HepG2 (cell line): Measurements from ENCODE around the gene IDUA. TPM values are rescaled to one million over a fixed set of nuclear protein-coding genes. Genes with fewer than 3 reads are reported as not detected.

Source experiments
- AFF4 ChIP-seq: sonication (generic); formaldehyde crosslinking; IDR thresholded peaks from 2 replicates; pipeline ENCODE4 v1.4.0; 2020; ENCODE audit warnings: missing genetic modification reagents
- BCL3 ChIP-seq: sonication (generic); formaldehyde crosslinking; IDR thresholded peaks from 2 replicates; pipeline ENCODE4 v1.5.1; 2020; ENCODE audit warnings: mild to moderate bottlenecking, missing genetic modification reagents, moderate library complexity
- EED ChIP-seq: sonication (generic); formaldehyde crosslinking; IDR thresholded peaks from 2 replicates; pipeline ENCODE4 v1.5.0; 2020; ENCODE audit warnings: mild to moderate bottlenecking, missing genetic modification reagents
- FUBP1 ChIP-seq: sonication (generic); formaldehyde crosslinking; IDR thresholded peaks from 2 replicates; pipeline ENCODE4 v1.5.1; 2020; ENCODE audit warnings: missing genetic modification reagents, mild to moderate bottlenecking, borderline replicate concordance
- GATAD2A ChIP-seq: IDR thresholded peaks from 2 replicates; pipeline ENCODE4 v1.6.1; 2016
- HHEX ChIP-seq: IDR thresholded peaks from 2 replicates; pipeline ENCODE4 v1.6.1; 2016; ENCODE audit warnings: control low read depth
- HIVEP1 ChIP-seq: sonication (generic); formaldehyde crosslinking; IDR thresholded peaks from 2 replicates; pipeline ENCODE4 v1.4.0; 2020; ENCODE audit warnings: mild to moderate bottlenecking, missing genetic modification reagents
- IRF2 ChIP-seq: IDR thresholded peaks from 2 replicates; pipeline ENCODE4 v1.6.1; 2018; ENCODE audit warnings: missing genetic modification reagents, missing compliant biosample characterization
- KDM5B ChIP-seq: sonication (generic); formaldehyde crosslinking; IDR thresholded peaks from 2 replicates; pipeline ENCODE4 v1.4.0; 2020; ENCODE audit warnings: missing genetic modification reagents, mild to moderate bottlenecking, borderline replicate concordance
- MEF2D ChIP-seq: sonication (generic); formaldehyde crosslinking; IDR thresholded peaks from 2 replicates; pipeline ENCODE4 v1.5.1; 2020; ENCODE audit warnings: mild to moderate bottlenecking, missing genetic modification reagents
- MXD1 ChIP-seq: sonication (generic); formaldehyde crosslinking; IDR thresholded peaks from 2 replicates; pipeline ENCODE4 v1.4.0; 2020; ENCODE audit warnings: mild to moderate bottlenecking, missing genetic modification reagents
- PRMT3 ChIP-seq: sonication (generic); formaldehyde crosslinking; IDR thresholded peaks from 2 replicates; pipeline ENCODE4 v1.8.1; 2022; ENCODE audit warnings: low read depth, mild to moderate bottlenecking, moderate library complexity, missing genetic modification reagents, borderline replicate concordance
- RARA ChIP-seq: IDR thresholded peaks from 2 replicates; pipeline ENCODE4 v1.6.1; 2016; ENCODE audit warnings: missing genetic modification reagents, missing compliant biosample characterization
- SNAI1 ChIP-seq: sonication (generic); formaldehyde crosslinking; IDR thresholded peaks from 2 replicates; pipeline ENCODE4 v1.5.0; 2020; ENCODE audit warnings: mild to moderate bottlenecking, missing genetic modification reagents, borderline replicate concordance
- THAP8 ChIP-seq: sonication (generic); formaldehyde crosslinking; IDR thresholded peaks from 2 replicates; pipeline ENCODE4 v1.5.1; 2020; ENCODE audit warnings: missing genetic modification reagents, mild to moderate bottlenecking, borderline replicate concordance
- U2AF1 ChIP-seq: fragments of 200-400 bp; formaldehyde crosslinking; optimal IDR thresholded peaks from 2 replicates; pipeline ENCODE3; 2017; ENCODE audit warnings: mild to moderate bottlenecking, low read depth, low read length
- ZNF781 ChIP-seq: sonication (generic); formaldehyde crosslinking; IDR thresholded peaks from 2 replicates; pipeline ENCODE4 v1.5.1; 2020; ENCODE audit warnings: borderline replicate concordance, mild to moderate bottlenecking, missing genetic modification reagents; ENCODE audit errors: not compliant biosample characterization
- polyA plus RNA-seq, 8 experiments: library from polyadenylated mRNA; depleted of rRNA in 3 of 8; stranded (reverse) in 7 of 8; unstranded in 1 of 8; fragments of >200 nt; fragmentation: Illumina TruSeq in 4 of 8; extraction: Trizol in 4 of 8; gene quantifications; 2 replicates each; pipeline versions ENCODE4 v1.2.1 to v1.2.3, GENCODE V29; 2011 to 2016; ENCODE audit warnings: low read depth in 4 of 8, missing spikeins in 1 of 8, mixed read lengths in 1 of 8; ENCODE audit not compliant: insufficient read depth in 1 of 8
- total RNA-seq, 5 experiments: library from RNA; depleted of rRNA; stranded (reverse); fragments of >200 nt; fragmentation: Illumina TruSeq; extraction: Trizol; gene quantifications; 2 replicates each; pipeline ENCODE4 v1.2.3, GENCODE V29; 2016; ENCODE audit warnings: low read depth in 1 of 5

The IDUA gene
- total and polyA plus RNA-seq, 2 of the 13 experiments (the other 11 are each of a cell fraction or from before 2014, with no cell fraction given), result 0.77 to 1.0 TPM

- TF ChIP-seq KDM5B (CRISPR knock-in tag) (peak; percentile 43; the same call in 1 of the 2 replicates), BCL3 (CRISPR knock-in tag) (no peak; the same call in 1 of the 2 replicates), U2AF1 (no peak), HIVEP1 (CRISPR knock-in tag) (peak; percentile 82; the same call in 1 of the 2 replicates), MEF2D (CRISPR knock-in tag) (peak; percentile 82), RARA (CRISPR knock-in tag) (peak; percentile 93), PRMT3 (CRISPR knock-in tag) (0 out of 2 replicates have a peak, but pooled peaks have one; percentile 27), MXD1 (CRISPR knock-in tag) (peak; percentile 20; the same call in 1 of the 2 replicates), FUBP1 (CRISPR knock-in tag) (no peak), HHEX (CRISPR knock-in tag) (no peak), GATAD2A (peak; percentile 90), ZNF781 (CRISPR knock-in tag) (peak; percentile 73), EED (CRISPR knock-in tag) (no peak), IRF2 (CRISPR knock-in tag) (peak; percentile 100), THAP8 (CRISPR knock-in tag) (no peak), SNAI1 (no peak), AFF4 (CRISPR knock-in tag) (peak; percentile 76; the same call in 1 of the 2 replicates)
Measured at GRCh38 chr4:992297-993110, 5.7 kb downstream of the IDUA start (continued).
